ENCODE measurements around the gene UPF1. TPM values are rescaled to one million over a fixed set of nuclear protein-coding genes. Genes with fewer than 3 reads are reported as not detected.

UPF1 gene
- polyA plus RNA-seq, 10 donors: 27.4 to 43.7 (median 35.2) TPM

GRCh38 chr19:18834644-18834984, 2.9 kb downstream of the UPF1 start:
- no peak for DNase-seq

- DNase-seq: no peak
Observed at GRCh38 chr19:18839465-18840287, 7.9 kb downstream of the UPF1 start.

GRCh38 chr19:18840288-18841267, 8.8 kb downstream of the UPF1 start:
- no peak for DNase-seq

- DNase-seq: no peak
Observed at GRCh38 chr19:18841400-18841799, 9.6 kb downstream of the UPF1 start.

- DNase-seq: no peak
Observed at GRCh38 chr19:18842166-18842565, 10.4 kb downstream of the UPF1 start.

DNA sequence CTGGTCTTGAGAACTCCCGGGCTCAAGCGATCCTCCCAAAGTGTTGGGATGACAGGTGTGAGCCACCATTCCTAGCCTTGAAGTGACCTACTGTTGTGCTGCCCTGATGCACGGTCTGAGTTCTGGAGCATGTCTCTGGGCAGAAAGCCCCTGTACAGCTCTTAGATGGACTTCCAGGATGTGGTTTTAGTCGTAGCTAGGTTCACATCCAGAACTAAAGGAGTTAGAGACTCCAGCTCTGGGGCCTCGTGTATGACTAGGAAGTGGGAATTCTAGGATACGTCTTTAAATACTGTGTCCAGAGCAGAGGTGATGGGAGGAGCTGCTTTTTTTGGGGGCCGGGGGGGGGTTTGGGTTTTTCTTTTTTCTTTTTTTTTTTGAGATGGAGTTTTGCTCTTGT, 12.2 kb downstream of the UPF1 start:
- DNase-seq: peak in 1 of 3 donors; percentile 1

DNA sequence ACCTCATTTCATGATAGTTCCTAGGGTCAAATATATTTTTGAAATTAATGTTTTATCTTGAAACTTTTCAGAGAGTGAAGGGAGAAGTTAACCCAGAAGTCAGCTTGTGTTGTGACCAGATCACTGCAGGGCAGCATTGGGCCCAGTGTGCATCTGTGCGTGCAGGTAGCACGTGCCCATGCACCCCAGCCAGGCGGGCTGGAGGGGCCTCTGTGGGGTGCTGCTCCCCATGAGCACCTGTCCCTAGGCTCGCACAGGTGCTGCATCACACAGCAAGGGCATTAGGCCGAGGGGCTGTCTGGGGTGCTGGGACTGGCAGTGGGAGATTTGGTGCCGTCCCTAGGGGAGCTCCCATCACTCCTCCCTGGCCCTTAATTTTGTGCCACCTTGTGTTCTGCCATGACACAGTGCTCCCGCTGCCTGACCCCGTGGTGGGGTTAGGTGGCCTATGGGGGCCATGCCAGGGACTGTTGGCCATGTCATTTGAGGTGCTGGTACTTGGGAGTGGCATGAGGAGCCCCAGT, 13.1 kb downstream of the UPF1 start:
- no peak for DNase-seq

- peak in 1 of 3 donors; percentile 5 for DNase-seq
Observed at GRCh38 chr19:18845961-18846360, 14.2 kb downstream of the UPF1 start.

- peak; percentile 74 to 92 (median 84) for DNase-seq
Observed at GRCh38 chr19:18846862-18847548, 15.2 kb downstream of the UPF1 start.

- peak in 2 of 3 donors; percentile 68 to 77 for DNase-seq
Observed at GRCh38 chr19:18847549-18848463, 16.0 kb downstream of the UPF1 start.

DNA sequence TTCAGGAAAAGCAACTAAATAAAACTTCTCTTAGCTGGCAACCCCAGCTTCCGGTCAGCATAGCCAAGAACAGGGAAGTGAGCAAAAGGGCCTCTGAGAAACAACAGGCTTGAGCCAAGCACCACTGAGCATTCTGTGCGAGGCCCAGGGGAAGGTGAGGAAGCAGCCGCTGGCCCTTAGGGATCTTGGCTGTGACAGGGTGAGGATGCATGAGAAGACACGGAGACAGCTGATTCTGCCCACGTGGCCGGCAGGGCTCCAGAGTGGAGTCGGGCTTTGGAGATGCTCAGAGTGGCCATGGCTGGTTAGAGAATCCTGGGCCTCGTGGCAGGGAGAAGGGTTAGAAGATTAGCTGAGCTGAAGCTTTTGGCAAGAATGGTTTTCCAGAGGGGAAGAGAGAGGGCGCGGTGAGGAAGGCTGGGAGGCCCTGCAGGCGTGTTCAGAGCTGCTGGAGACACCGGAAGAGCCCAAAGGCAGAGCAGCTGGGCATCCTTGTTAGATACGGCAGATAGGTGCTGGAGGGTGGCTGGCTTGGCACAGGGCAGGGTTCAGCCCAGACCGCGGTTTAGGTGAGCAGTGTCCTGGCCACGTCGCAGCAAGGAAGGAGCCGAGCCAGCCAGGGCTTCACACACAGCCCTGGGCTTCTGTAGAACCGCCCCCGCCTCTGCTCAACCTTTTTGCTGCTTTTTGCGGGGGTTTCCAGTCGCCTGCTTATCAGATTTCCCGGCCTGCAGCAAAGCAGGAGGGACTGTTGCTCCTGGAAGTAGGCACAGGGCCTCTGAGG, 17.3 kb downstream of the UPF1 start:
- peak in 2 of 3 donors; percentile 77 to 88 for DNase-seq

DNA sequence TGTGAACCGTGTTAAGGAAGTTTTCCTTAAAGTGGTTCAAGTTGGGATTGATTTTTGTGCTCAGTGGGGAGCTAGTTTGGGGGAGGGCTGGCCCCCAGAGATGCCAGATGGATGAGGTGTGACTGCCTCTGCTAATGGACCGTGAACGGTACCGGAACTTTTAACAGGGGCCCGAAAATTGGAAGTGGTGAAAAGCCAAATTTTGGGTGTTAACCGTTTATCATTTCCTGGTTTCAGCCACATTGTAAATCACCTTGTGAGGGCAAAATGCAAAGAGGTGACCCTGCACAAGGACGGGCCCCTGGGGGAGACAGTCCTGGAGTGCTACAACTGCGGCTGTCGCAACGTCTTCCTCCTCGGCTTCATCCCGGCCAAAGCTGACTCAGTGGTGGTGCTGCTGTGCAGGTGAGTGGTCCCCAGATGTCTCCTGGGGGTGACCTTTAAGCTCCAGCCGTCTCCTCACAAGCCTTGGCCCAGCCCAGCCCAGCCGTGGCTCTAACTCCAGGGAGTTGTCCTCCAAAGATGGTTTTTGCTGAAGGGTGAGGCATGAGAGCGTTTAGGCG, 18.2 kb downstream of the UPF1 start:
- peak in 1 of 3 donors; percentile 29 for DNase-seq

DNA sequence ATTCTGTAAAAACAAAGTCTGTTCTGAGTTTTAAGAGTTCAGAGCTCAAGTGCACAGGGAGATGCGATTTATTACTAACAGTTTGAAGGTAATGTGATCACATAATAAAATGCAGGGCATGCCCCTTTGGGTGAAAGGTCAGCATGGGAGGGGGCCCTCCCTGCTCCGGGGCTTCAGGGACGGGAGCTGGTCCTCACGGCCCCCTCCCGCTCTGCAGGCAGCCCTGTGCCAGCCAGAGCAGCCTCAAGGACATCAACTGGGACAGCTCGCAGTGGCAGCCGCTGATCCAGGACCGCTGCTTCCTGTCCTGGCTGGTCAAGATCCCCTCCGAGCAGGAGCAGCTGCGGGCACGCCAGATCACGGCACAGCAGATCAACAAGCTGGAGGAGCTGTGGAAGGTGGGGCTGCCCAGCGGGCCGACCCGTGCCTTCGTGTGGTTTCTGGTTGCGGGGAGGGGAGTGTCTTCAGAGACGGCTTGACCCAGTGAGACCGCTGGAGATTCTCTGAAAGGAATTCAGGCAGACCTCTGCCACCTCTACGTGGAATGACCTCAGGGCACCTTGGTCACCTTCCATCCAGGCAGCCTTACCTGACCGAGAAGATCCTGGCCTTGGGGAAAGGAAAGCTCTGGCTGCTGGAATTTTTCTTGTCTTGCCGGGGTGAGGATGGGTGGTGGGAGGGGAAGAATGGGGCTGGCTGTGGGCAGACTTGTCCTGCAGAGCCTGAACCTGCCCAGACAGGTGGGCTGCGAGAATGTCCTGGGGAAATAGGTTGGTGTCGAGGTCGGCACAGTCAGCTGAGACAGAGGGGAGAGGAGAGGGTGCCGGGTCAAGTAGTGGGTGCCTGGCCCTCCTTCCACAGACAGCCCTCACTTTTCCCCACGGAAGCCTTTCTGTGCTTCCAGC, 19.0 kb downstream of the UPF1 start:
- peak in 1 of 3 donors; percentile 13 for DNase-seq

- DNase-seq: no peak
Observed at GRCh38 chr19:18851673-18852325, 20.0 kb downstream of the UPF1 start.

GRCh38 chr19:18852648-18853047, 20.9 kb downstream of the UPF1 start:
- no peak for DNase-seq

GRCh38 chr19:18853755-18854427, 22.1 kb downstream of the UPF1 start:
- no peak for DNase-seq

- no peak for DNase-seq
Observed at GRCh38 chr19:18854982-18855381, 23.2 kb downstream of the UPF1 start.
